GM12874 (cell line): ENCODE measurements around the gene TPM1.

Experiments
- CTCF ChIP-seq: IDR thresholded peaks from 2 replicates; pipeline ENCODE4 v1.5.1; 2011; ENCODE audit warnings: low read depth, mild to moderate bottlenecking, control low read depth, low read length, moderate library complexity; ENCODE audit not compliant: insufficient read depth

Gene TPM1

DNA sequence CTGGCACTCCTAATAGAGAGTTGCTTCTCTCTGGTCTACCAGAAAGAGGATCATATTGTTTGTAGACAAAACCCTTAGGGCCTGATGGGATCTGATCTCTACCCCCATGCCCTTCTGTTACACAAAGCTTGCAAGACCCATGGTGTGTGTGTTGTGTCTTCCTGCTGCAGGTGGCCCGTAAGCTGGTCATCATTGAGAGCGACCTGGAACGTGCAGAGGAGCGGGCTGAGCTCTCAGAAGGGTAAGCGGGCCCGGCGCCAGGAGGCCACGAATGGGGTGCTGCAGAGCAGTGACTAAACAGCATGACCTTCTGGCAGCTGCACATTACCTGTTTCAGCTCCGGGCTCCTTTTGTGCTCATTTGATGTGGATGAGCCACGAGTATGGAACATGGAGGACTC is 18.2 kb downstream of the TPM1 start:
- TF ChIP-seq CTCF: no peak

GRCh38 chr15:63061975-63062374 is 19.4 kb downstream of the TPM1 start:
- no peak for TF ChIP-seq CTCF

DNA sequence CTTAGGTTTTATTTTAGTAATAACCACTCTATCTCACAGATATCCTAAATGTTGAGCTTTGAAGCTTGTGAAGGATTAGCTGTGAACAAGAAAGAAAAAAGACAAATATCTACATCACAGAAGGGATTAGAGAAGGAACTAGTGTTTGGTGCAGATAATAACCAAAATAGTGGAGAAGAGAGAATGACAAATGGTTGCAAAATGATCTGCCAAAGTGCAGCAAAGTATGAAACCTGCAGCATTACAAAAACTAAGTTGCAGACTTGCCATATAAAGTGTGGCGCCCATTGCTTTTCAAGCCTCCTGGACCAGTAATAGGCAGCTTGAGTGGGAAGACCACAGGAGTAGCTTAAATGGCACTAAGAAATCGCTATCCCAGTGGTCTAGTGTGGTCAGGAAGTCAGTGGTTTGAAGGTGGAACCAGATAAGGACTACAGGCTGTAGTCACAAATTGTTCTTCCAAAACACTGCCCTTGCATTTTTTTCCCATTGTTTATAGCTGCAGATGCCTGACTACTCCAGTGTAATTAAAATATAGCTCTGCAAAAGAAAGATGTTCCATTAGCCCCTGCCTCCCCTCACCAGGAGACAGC is 20.7 kb downstream of the TPM1 start:
- TF ChIP-seq CTCF: no peak

DNA sequence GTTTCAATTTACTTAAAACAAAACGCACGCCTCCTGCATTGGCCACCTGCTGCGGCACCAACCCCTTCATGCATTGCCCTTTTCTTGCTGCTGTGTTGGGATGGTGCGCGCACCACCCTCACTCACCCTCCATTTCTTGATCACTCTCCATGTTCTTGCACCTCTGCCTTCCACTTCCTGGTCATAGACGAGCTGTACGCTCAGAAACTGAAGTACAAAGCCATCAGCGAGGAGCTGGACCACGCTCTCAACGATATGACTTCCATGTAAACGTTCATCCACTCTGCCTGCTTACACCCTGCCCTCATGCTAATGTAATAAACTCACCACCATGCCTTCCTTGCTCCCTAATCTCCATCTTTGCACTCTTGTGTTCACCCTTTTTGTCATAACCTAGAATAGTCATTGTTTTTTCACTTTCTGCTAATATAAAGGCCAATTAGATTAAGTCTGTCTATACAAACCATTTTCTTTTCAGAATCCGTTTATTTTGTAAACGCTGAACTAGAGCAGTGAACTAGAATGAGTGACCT is 21.4 kb downstream of the TPM1 start:
- TF ChIP-seq CTCF: no peak

DNA sequence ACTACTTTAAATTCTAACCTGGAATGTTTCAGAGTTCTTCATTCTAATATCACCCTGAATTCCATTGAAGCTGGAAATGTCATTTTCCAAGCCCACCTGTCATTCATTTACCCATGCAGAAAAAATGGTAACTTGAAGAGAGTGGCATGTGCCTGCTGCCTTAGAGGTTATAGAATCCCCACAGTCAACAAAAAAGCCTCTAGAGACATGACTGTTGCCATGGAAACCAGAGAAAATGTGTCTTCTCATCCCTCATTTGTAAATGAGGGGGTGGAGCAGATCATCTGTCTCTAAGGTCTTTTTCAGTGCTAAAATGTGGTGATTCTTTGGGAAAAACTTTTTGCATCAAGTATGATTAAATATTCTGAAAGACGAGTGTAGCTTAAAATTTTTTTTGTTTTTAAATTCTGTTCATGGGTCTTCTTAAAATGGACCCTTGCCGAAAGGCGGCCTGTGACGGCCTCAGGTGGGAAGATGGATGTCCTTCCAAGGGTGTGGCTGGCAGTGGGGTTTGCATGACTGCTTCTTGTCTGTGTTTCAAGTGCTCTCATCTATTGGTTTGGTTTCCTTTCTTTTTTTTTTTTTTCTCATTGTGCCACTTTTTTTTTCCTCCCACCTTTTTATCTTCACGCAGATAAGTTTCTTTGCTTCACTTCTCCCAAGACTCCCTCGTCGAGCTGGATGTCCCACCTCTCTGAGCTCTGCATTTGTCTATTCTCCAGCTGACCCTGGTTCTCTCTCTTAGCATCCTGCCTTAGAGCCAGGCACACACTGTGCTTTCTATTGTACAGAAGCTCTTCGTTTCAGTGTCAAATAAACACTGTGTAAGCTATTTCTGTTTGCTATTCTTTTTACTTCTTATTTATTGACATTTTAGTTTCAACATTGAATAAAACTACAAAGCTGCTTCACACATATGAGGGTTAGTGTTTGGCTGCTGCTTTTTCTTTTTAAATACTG is 23.0 kb downstream of the TPM1 start:
- TF ChIP-seq CTCF: no peak

- no peak for TF ChIP-seq CTCF
These were observed 23.7 kb downstream of the TPM1 start for GRCh38 chr15:63066272-63066671.

DNA sequence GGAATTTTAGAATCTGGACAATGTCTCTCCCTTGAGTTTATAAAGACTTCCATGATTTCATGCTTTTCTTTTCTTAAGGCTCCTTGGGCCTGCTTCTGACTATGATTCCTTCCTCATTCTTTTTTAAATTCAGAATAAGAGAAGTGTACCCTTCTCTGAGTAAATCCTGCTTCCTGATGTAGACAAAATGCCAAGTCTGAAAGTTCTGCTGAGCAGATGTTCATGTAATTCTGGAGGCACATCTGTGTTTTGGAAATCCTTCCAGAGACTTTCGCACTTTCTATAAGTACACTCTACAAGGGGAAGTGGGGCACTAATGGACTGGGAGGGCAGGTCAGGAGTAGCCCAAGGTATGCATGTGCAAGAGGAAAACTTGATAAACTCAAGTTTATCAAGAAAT is 24.8 kb downstream of the TPM1 start:
- TF ChIP-seq CTCF: no peak
